HepG2 (cell line): ENCODE data around the gene PTPRH. TPM values are rescaled to one million over a fixed set of nuclear protein-coding genes. Genes with fewer than 3 reads are reported as not detected.
A peak's percentile ranks its signal among the peaks of the same experiment; 100 is the strongest.

ENCODE experiments used
- EP300 ChIP-seq, 3 experiments: sonication (generic) in 1 of 3; formaldehyde crosslinking in 1 of 3; IDR thresholded peaks; 2 replicates each; pipeline versions ENCODE4 v1.5.1 to v1.6.1; 2011 to 2020; ENCODE audit warnings: low read depth in 2 of 3, low read length in 2 of 3, borderline replicate concordance in 1 of 3, improper control_type of control experiment in 1 of 3, mild to moderate bottlenecking in 1 of 3, missing genetic modification reagents in 1 of 3, moderate library complexity in 1 of 3
- FOXP4 ChIP-seq: sonication (generic); formaldehyde crosslinking; IDR thresholded peaks from 2 replicates; pipeline ENCODE4 v1.4.0; 2020; ENCODE audit warnings: missing genetic modification reagents
- HMGA1 ChIP-seq: sonication (generic); formaldehyde crosslinking; conservative IDR thresholded peaks from 2 replicates; pipeline ENCODE4 v1.4.0; 2020; ENCODE audit warnings: missing genetic modification reagents
- IKZF4 ChIP-seq: sonication (generic); formaldehyde crosslinking; IDR thresholded peaks from 2 replicates; pipeline ENCODE4 v1.5.1; 2020; ENCODE audit warnings: borderline replicate concordance, mild to moderate bottlenecking, low read depth, missing genetic modification reagents; ENCODE audit errors: not compliant biosample characterization
- NONO ChIP-seq, 2 experiments: fragments of 450-650 bp in 1 of 2; sonication (generic) in 1 of 2; formaldehyde crosslinking in 1 of 2; IDR thresholded peaks in 1 of 2; conservative IDR thresholded peaks in 1 of 2; 2 replicates each; pipeline versions ENCODE4 v1.6.1 to v1.8.0; 2017 to 2022; ENCODE audit warnings: mild to moderate bottlenecking in 1 of 2, missing genetic modification reagents in 1 of 2, moderate library complexity in 1 of 2
- RXRA ChIP-seq: sonication (generic); formaldehyde crosslinking; IDR thresholded peaks from 2 replicates; pipeline ENCODE4 v1.5.1; 2020; ENCODE audit warnings: missing genetic modification reagents
- SP1 ChIP-seq, 2 experiments: fragments of 450-650 bp in 1 of 2; sonication (generic) in 1 of 2; formaldehyde crosslinking in 1 of 2; IDR thresholded peaks; 2 replicates each; pipeline versions ENCODE4 v1.4.0 to v1.6.1; 2016 to 2020; ENCODE audit warnings: missing genetic modification reagents in 1 of 2
- TBL1XR1 ChIP-seq: fragments of 150-350 bp; IDR thresholded peaks from 2 replicates; pipeline ENCODE4 v1.6.1; 2014; ENCODE audit warnings: borderline replicate concordance, low read length; ENCODE audit not compliant: partially characterized antibody
- TEAD3 ChIP-seq: optimal IDR thresholded peaks from 2 replicates; pipeline ENCODE3; 2016; ENCODE audit warnings: borderline replicate concordance
- TOPORS ChIP-seq: sonication (generic); formaldehyde crosslinking; IDR thresholded peaks from 2 replicates; pipeline ENCODE4 v1.8.0; 2023; ENCODE audit warnings: mild to moderate bottlenecking, missing genetic modification reagents
- ZBTB43 ChIP-seq: sonication (generic); formaldehyde crosslinking; conservative IDR thresholded peaks from 2 replicates; pipeline ENCODE4 v1.4.0; 2020; ENCODE audit warnings: missing genetic modification reagents
- ZNF256 ChIP-seq: sonication (generic); formaldehyde crosslinking; conservative IDR thresholded peaks from 2 replicates; pipeline ENCODE4 v1.4.0; 2020; ENCODE audit warnings: missing genetic modification reagents
- ZNF281 ChIP-seq: sonication (generic); formaldehyde crosslinking; IDR thresholded peaks from 2 replicates; pipeline ENCODE4 v1.4.0; 2020; ENCODE audit warnings: missing genetic modification reagents, borderline replicate concordance
- ZNF597 ChIP-seq: sonication (generic); formaldehyde crosslinking; IDR thresholded peaks from 2 replicates; pipeline ENCODE4 v1.5.0; 2020; ENCODE audit warnings: missing genetic modification reagents
- ZNF687 ChIP-seq: sonication (generic); formaldehyde crosslinking; IDR thresholded peaks from 2 replicates; pipeline ENCODE4 v1.5.1; 2020; ENCODE audit warnings: mild to moderate bottlenecking, missing genetic modification reagents, moderate library complexity
- polyA plus RNA-seq, 8 experiments: library from polyadenylated mRNA; depleted of rRNA in 3 of 8; stranded (reverse) in 7 of 8; unstranded in 1 of 8; fragments of >200 nt; fragmentation: Illumina TruSeq in 4 of 8; extraction: Trizol in 4 of 8; gene quantifications; 2 replicates each; pipeline versions ENCODE4 v1.2.1 to v1.2.3, GENCODE V29; 2011 to 2016; ENCODE audit warnings: low read depth in 4 of 8, missing spikeins in 1 of 8, mixed read lengths in 1 of 8; ENCODE audit not compliant: insufficient read depth in 1 of 8
- total RNA-seq, 5 experiments: library from RNA; depleted of rRNA; stranded (reverse); fragments of >200 nt; fragmentation: Illumina TruSeq; extraction: Trizol; gene quantifications; 2 replicates each; pipeline ENCODE4 v1.2.3, GENCODE V29; 2016; ENCODE audit warnings: low read depth in 1 of 5

PTPRH gene
- total and polyA plus RNA-seq, 2 of the 13 experiments (the other 11 are each of a cell fraction or from before 2014, with no cell fraction given): 14.7 to 125 TPM

GRCh38 chr19:55165952-55166529 is 43.3 kb downstream of the PTPRH start (continued):
- TF ChIP-seq NONO (IDR thresholded peaks at IDR 0.05): no peak
- TF ChIP-seq NONO (CRISPR knock-in tag; conservative IDR thresholded peaks at IDR 0.05): peak; percentile 69; the same call in 1 of the 2 replicates
- TF ChIP-seq IKZF4: no peak
- TF ChIP-seq HMGA1 (CRISPR knock-in tag): no peak
- TF ChIP-seq TBL1XR1: peak; percentile 16
- no peak for TF ChIP-seq ZNF281
- TF ChIP-seq ZNF687 (CRISPR knock-in tag): peak; percentile 61
- TF ChIP-seq EP300 (IDR thresholded peaks at IDR 0.05; ENCODE audit: low read depth in 2 of 2, low read length in 2 of 2): no peak
- TF ChIP-seq EP300 (CRISPR knock-in tag; IDR thresholded peaks at IDR 0.05; ENCODE audit: borderline replicate concordance): no peak
- no peak; the same call in 1 of the 2 replicates for TF ChIP-seq ZNF256 (CRISPR knock-in tag)
- TF ChIP-seq ZBTB43 (CRISPR knock-in tag): 0 out of 2 replicates have a peak, but pooled peaks have one; percentile 33
- no peak for TF ChIP-seq SP1 (IDR thresholded peaks at IDR 0.05)
- peak; percentile 55; the same call in 1 of the 2 replicates for TF ChIP-seq SP1 (CRISPR knock-in tag; IDR thresholded peaks at IDR 0.05)
- 0 out of 2 replicates have a peak, but pooled peaks have one; percentile 33 for TF ChIP-seq FOXP4 (CRISPR knock-in tag)
- TF ChIP-seq ZNF597: peak; percentile 77; the same call in 1 of the 2 replicates
- TF ChIP-seq TOPORS (CRISPR knock-in tag): no peak
- 0 out of 2 replicates have a peak, but pooled peaks have one; percentile 5 for TF ChIP-seq RXRA (CRISPR knock-in tag)
- peak; percentile 26 for TF ChIP-seq TEAD3 (CRISPR knock-in tag)
